Keratinocyte (primary cell): ENCODE data around the gene CLDND1.

Source experiments
- EZH2 ChIP-seq: IDR thresholded peaks from one replicate; pipeline ENCODE4 v1.6.1; 2012; ENCODE audit warnings: inconsistent platforms, mild to moderate bottlenecking, low read length, moderate library complexity
- TF ChIP-seq, protein P1 (sequence below), 3 experiments: IDR thresholded peaks in 1 of 3; conservative IDR thresholded peaks in 1 of 3; optimal IDR thresholded peaks in 1 of 3; 2 replicates in 2 of 3; 3 replicates in 1 of 3; pipeline versions ENCODE3 to v1.5.1; 2011; ENCODE audit warnings: low read length in 3 of 3, mild to moderate bottlenecking in 3 of 3, moderate library complexity in 2 of 3, control low read depth in 1 of 3, inconsistent platforms in 1 of 3; ENCODE audit not compliant: insufficient read depth in 2 of 3; ENCODE audit errors: extremely low read depth in 1 of 3

GRCh38 chr3:98556164-98557130, 33.7 kb upstream of the CLDND1 start:
- TF ChIP-seq, protein P1, sequence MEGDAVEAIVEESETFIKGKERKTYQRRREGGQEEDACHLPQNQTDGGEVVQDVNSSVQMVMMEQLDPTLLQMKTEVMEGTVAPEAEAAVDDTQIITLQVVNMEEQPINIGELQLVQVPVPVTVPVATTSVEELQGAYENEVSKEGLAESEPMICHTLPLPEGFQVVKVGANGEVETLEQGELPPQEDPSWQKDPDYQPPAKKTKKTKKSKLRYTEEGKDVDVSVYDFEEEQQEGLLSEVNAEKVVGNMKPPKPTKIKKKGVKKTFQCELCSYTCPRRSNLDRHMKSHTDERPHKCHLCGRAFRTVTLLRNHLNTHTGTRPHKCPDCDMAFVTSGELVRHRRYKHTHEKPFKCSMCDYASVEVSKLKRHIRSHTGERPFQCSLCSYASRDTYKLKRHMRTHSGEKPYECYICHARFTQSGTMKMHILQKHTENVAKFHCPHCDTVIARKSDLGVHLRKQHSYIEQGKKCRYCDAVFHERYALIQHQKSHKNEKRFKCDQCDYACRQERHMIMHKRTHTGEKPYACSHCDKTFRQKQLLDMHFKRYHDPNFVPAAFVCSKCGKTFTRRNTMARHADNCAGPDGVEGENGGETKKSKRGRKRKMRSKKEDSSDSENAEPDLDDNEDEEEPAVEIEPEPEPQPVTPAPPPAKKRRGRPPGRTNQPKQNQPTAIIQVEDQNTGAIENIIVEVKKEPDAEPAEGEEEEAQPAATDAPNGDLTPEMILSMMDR (optimal IDR thresholded peaks at IDR 0.05 in 1 of 3, IDR thresholded peaks at IDR 0.05 in 1 of 3, conservative IDR thresholded peaks at IDR 0.05 in 1 of 3; ENCODE audit: extremely low read depth in 1 of 3, insufficient read depth in 2 of 3, low read length in 3 of 3) = no peak
- TF ChIP-seq EZH2 = no peak
